ENCODE measurements around the gene RPLP1.

DNA sequence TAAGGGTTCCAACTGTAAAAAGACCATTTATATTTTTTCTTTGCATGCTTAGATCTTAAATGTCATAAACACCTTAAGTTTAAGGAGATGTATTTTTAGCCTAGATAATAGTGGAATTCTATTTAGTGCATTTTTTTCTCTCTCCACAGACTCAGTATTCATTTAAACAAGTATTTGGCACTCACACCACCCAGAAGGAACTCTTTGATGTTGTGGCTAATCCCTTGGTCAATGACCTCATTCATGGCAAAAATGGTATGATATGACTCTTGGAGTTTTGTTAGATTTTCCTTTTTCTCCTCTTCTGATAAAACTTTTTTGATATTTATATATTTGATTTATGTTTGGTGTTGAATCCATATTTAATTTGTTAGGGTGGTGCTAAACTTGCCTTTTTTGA, 31.1 kb upstream of the RPLP1 start:
- no peak for TF ChIP-seq POLR2A (IDR thresholded peaks at IDR 0.05)
- TF ChIP-seq, protein P1, sequence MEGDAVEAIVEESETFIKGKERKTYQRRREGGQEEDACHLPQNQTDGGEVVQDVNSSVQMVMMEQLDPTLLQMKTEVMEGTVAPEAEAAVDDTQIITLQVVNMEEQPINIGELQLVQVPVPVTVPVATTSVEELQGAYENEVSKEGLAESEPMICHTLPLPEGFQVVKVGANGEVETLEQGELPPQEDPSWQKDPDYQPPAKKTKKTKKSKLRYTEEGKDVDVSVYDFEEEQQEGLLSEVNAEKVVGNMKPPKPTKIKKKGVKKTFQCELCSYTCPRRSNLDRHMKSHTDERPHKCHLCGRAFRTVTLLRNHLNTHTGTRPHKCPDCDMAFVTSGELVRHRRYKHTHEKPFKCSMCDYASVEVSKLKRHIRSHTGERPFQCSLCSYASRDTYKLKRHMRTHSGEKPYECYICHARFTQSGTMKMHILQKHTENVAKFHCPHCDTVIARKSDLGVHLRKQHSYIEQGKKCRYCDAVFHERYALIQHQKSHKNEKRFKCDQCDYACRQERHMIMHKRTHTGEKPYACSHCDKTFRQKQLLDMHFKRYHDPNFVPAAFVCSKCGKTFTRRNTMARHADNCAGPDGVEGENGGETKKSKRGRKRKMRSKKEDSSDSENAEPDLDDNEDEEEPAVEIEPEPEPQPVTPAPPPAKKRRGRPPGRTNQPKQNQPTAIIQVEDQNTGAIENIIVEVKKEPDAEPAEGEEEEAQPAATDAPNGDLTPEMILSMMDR (IDR thresholded peaks at IDR 0.05): no peak
